ENCODE results near the gene PPP2R5C. TPM values are rescaled to one million over a fixed set of nuclear protein-coding genes. Genes with fewer than 3 reads are reported as not detected.

Gene PPP2R5C
- total and polyA plus RNA-seq, 7 donors, result 90.2 to 175 (median 131) TPM

GRCh38 chr14:101944451-101944850 lies 182.9 kb downstream of the PPP2R5C start:
- intact Hi-C loops (cut with DNase I), result no loop called here
- peaks cover 0 to 16% (median 12%) of the 10 kb centered on the region in 4 donors for H3K4me1 ChIP-seq
- no peaks in the 10 kb centered on the region for H3K36me3 ChIP-seq
- H3K9me3 ChIP-seq, result no peaks in the 10 kb centered on the region
- no peak overlapping the region for H3K27ac ChIP-seq
- 75 to 76% methylated on average over 5 of the region's 5 CpGs for WGBS, 2 donors
- H3K27me3 ChIP-seq, result no peaks in the 10 kb centered on the region
- no peak for TF ChIP-seq POLR2AphosphoS5 (IDR thresholded peaks at IDR 0.05)
- TF ChIP-seq CTCF (IDR thresholded peaks at IDR 0.05), result no peak
- TF ChIP-seq EP300 (IDR thresholded peaks at IDR 0.05), result no peak
- TF ChIP-seq POLR2A (IDR thresholded peaks at IDR 0.05), result no peak
- H3K4me3 ChIP-seq, result no peak overlapping the region
- no peak for DNase-seq

- TF ChIP-seq EP300 (IDR thresholded peaks at IDR 0.05) (no peak), POLR2AphosphoS5 (IDR thresholded peaks at IDR 0.05) (no peak), POLR2A (IDR thresholded peaks at IDR 0.05) (no peak), CTCF (IDR thresholded peaks at IDR 0.05) (no peak)
- Histone ChIP-seq H3K9me3 (no peaks in the 10 kb centered on the region), H3K4me1 (peaks cover 0 to 21% (median 16%) of the 10 kb centered on the region in 4 donors), H3K27ac (no peak overlapping the region), H3K4me3 (no peak overlapping the region), H3K36me3 (no peaks in the 10 kb centered on the region), H3K27me3 (no peaks in the 10 kb centered on the region)
- peak; percentile 40 for DNase-seq
- 23 to 54% methylated on average over 5 of the region's 5 CpGs for WGBS, 2 donors
- intact Hi-C loops (cut with DNase I), result loop anchor here (5.0 kb wide), 1 partner anchor 183 kb away; the partner anchor contains the start of gene PPP2R5C
Measured at GRCh38 chr14:101945171-101945570, 183.7 kb downstream of the PPP2R5C start.

GRCh38 chr14:101947577-101947903 lies 186.0 kb downstream of the PPP2R5C start:
- no peaks in the 10 kb centered on the region for H3K9me3 ChIP-seq
- no peak for TF ChIP-seq EP300 (IDR thresholded peaks at IDR 0.05)
- TF ChIP-seq POLR2A (IDR thresholded peaks at IDR 0.05), result no peak
- no peak for TF ChIP-seq CTCF (IDR thresholded peaks at IDR 0.05)
- no peak for TF ChIP-seq POLR2AphosphoS5 (IDR thresholded peaks at IDR 0.05)
- intact Hi-C loops (cut with DNase I), result loop anchor here (2.0 to 5.0 kb wide), 2 partner anchors 19 to 185 kb away; partner anchors contain the start of gene PPP2R5C
- no peaks in the 10 kb centered on the region for H3K27me3 ChIP-seq
- H3K36me3 ChIP-seq, result no peaks in the 10 kb centered on the region
- 3 to 6% methylated on average over 8 of the region's 8 CpGs for WGBS, 2 donors
- DNase-seq, result no peak
- H3K27ac ChIP-seq, result peak overlapping the region; percentile 94 to 99 (median 97)
- H3K4me3 ChIP-seq, result peak overlapping the region; percentile 63 to 88 (median 82)
- H3K4me1 ChIP-seq, result peaks cover 0 to 24% (median 16%) of the 10 kb centered on the region in 4 donors

GRCh38 chr14:101947904-101948665 lies 186.6 kb downstream of the PPP2R5C start:
- H3K4me1 ChIP-seq, result peaks cover 0 to 24% (median 16%) of the 10 kb centered on the region in 4 donors
- 0% methylated on average over 53 of the region's 53 CpGs for WGBS, 2 donors
- no peaks in the 10 kb centered on the region for H3K9me3 ChIP-seq
- no peaks in the 10 kb centered on the region for H3K27me3 ChIP-seq
- intact Hi-C loops (cut with DNase I), result loop anchor here (1.0 to 5.0 kb wide), 3 partner anchors 16 to 186 kb away; partner anchors contain the start of genes DYNC1H1 and PPP2R5C
- TF ChIP-seq EP300 (IDR thresholded peaks at IDR 0.05) (peak in 2 of 4 donors; percentile 84 to 94), POLR2AphosphoS5 (IDR thresholded peaks at IDR 0.05) (peak; percentile 98 to 99 (median 98)), CTCF (IDR thresholded peaks at IDR 0.05) (no peak), POLR2A (IDR thresholded peaks at IDR 0.05) (peak; percentile 95 to 96)
- peak overlapping the region; percentile 63 to 88 (median 82) for H3K4me3 ChIP-seq
- DNase-seq, result peak; percentile 100
- peak overlapping the region; percentile 94 to 99 (median 97) for H3K27ac ChIP-seq
- no peaks in the 10 kb centered on the region for H3K36me3 ChIP-seq
